A673 (cell line): ENCODE data around the gene SMCHD1. TPM values are rescaled to one million over a fixed set of nuclear protein-coding genes. Genes with fewer than 3 reads are reported as not detected.
"Not testable (repeated sequence)": the region's sequence is repeated elsewhere in the genome, so short reads cannot be mapped to it uniquely, and the experiment has no call there.

Experiments
- BruUV-seq: library from RNA; stranded (reverse); fragments of 400-500 nt; replicated peaks from 2 replicates; lab custom pipeline; 2021; lab: Mats Ljungman, UMichigan
- CTCF ChIA-PET: fragments of 300-600 bp; sonication (Branson Sonifier 250); formaldehyde crosslinking; loops from one replicate; lab custom pipeline; 2022; ENCODE audit warnings: antibody characterized with exemption; lab: Charles Lee
- POLR2A ChIA-PET: fragments of 300-600 bp; sonication (Branson Sonifier 250); formaldehyde crosslinking; loops from one replicate; lab custom pipeline; 2022; ENCODE audit warnings: antibody characterized with exemption; ENCODE audit not compliant: low non-redundant PET; lab: Charles Lee
- DNase-seq: peaks from one replicate; pipeline ENCODE4 v3.0.0-alpha.2; 2015; ENCODE audit warnings: low spot score
- H3K27ac ChIP-seq: fragments of 200-600 bp; sonication (generic); 2 replicates; pipeline ENCODE4 v1.5.1; 2016; ENCODE audit warnings: mixed run types, low read depth, mild to moderate bottlenecking, mixed read lengths, antibody characterized with exemption, low read length; ENCODE audit not compliant: poor library complexity, severe bottlenecking
- H3K27me3 ChIP-seq: fragments of 200-600 bp; sonication (generic); replicated peaks from 2 replicates; pipeline ENCODE4 v1.6.1; 2017; ENCODE audit warnings: mixed run types, low read depth, mild to moderate bottlenecking, mixed read lengths, antibody characterized with exemption, low read length; ENCODE audit not compliant: insufficient read depth, poor library complexity
- H3K36me3 ChIP-seq: fragments of 200-600 bp; sonication (generic); 2 replicates; pipeline ENCODE4 v1.6.1; 2016; ENCODE audit warnings: mixed run types, mild to moderate bottlenecking, mixed read lengths, antibody characterized with exemption, low read length; ENCODE audit not compliant: insufficient read depth, poor library complexity, severe bottlenecking
- H3K4me1 ChIP-seq: fragments of 200-600 bp; sonication (generic); 2 replicates; pipeline ENCODE4 v1.6.1; 2017; ENCODE audit warnings: mixed run types, mild to moderate bottlenecking, mixed read lengths, antibody characterized with exemption, low read length; ENCODE audit not compliant: insufficient read depth, poor library complexity, severe bottlenecking
- H3K4me3 ChIP-seq: fragments of 200-600 bp; sonication (generic); 2 replicates; pipeline ENCODE4 v1.5.1; 2016; ENCODE audit warnings: low read depth, mixed run types, mild to moderate bottlenecking, mixed read lengths, low read length; ENCODE audit not compliant: poor library complexity, severe bottlenecking
- H3K9me3 ChIP-seq: fragments of 200-600 bp; sonication (generic); 2 replicates; pipeline ENCODE4 v1.6.1; 2016; ENCODE audit warnings: mixed run types, low read depth, mild to moderate bottlenecking, mixed read lengths, antibody characterized with exemption, low read length; ENCODE audit not compliant: poor library complexity, severe bottlenecking
- CTCF ChIP-seq: fragments of 300-800, 200-600 bp; sonication (generic); conservative IDR thresholded peaks from 2 replicates; pipeline ENCODE4 v1.5.1; 2017; ENCODE audit warnings: low read depth, mild to moderate bottlenecking, antibody characterized with exemption, low read length, moderate library complexity, mixed read lengths
- EZH2 ChIP-seq: fragments of 200-600 bp; sonication (generic); IDR thresholded peaks from 2 replicates; pipeline ENCODE4 v1.6.1; 2017; ENCODE audit warnings: borderline replicate concordance, low read depth, mild to moderate bottlenecking, mixed read lengths, antibody characterized with exemption, low read length; ENCODE audit not compliant: poor library complexity, severe bottlenecking
- intact Hi-C: fragments of 100-400 bp; cut with micrococcal nuclease; formaldehyde crosslinking; loops from one replicate; pipeline ENCODE4 v1.10.0; 2022; ENCODE audit not compliant: unreplicated experiment
- total RNA-seq: library from RNA; stranded (reverse); gene quantifications from 2 replicates; pipeline ENCODE4 v1.2.3, GENCODE V29; 2021

SMCHD1 gene
- total RNA-seq, 1 experiment from 2014 or later, result 80.9 TPM

GRCh38 chr18:2805970-2806943 is 150.7 kb downstream of the SMCHD1 start:
- Histone ChIP-seq H3K27me3 (no peaks in the 10 kb centered on the region), H3K36me3 (peaks cover 13% of the 10 kb centered on the region), H3K27ac (no peak overlapping the region), H3K9me3 (no peaks in the 10 kb centered on the region), H3K4me1 (no peaks in the 10 kb centered on the region), H3K4me3 (no peak overlapping the region)
- no TSS peak for BruUV-seq
- no peak for TF ChIP-seq CTCF
- no peak for TF ChIP-seq EZH2
- no peak for DNase-seq
- ChIA-PET POLR2A (no interaction called here), CTCF (no interaction called here)
- intact Hi-C loops, result no loop called here

GRCh38 chr18:2808640-2809039 is 153.1 kb downstream of the SMCHD1 start:
- POLR2A ChIA-PET, result interaction anchor here (0.6 kb wide), 1 partner anchor 40 kb away, joined by 3 read pairs; no protein-coding TSS in a partner anchor
- intact Hi-C loops, BruUV-seq, H3K9me3 ChIP-seq, DNase-seq, H3K27ac ChIP-seq, H3K36me3 ChIP-seq, H3K4me1 ChIP-seq, H3K4me3 ChIP-seq, H3K27me3 ChIP-seq: not testable (repeated sequence)
- CTCF ChIA-PET, result interaction anchor here (0.6 kb wide), 1 partner anchor 84 kb away, joined by 4 read pairs; no protein-coding TSS in a partner anchor

- H3K9me3 ChIP-seq, H3K27me3 ChIP-seq, intact Hi-C loops, H3K27ac ChIP-seq, H3K4me1 ChIP-seq, DNase-seq, H3K4me3 ChIP-seq, H3K36me3 ChIP-seq, CTCF ChIA-PET, BruUV-seq: not testable (repeated sequence)
- POLR2A ChIA-PET, result interaction anchor here (0.9 kb wide), 1 partner anchor 383 kb away, joined by 4 read pairs; no protein-coding TSS in a partner anchor
Observed at GRCh38 chr18:2809666-2810183, 154.2 kb downstream of the SMCHD1 start.

GRCh38 chr18:2811416-2811815 is 155.9 kb downstream of the SMCHD1 start:
- DNase-seq, result no peak
- POLR2A ChIA-PET, result no interaction called here
- H3K27me3 ChIP-seq, result no peaks in the 10 kb centered on the region
- H3K9me3 ChIP-seq, result peaks cover 6% of the 10 kb centered on the region
- no TSS peak for BruUV-seq
- no peaks in the 10 kb centered on the region for H3K4me1 ChIP-seq
- TF ChIP-seq EZH2, result no peak
- TF ChIP-seq CTCF, result no peak
- CTCF ChIA-PET, result no interaction called here
- H3K36me3 ChIP-seq, result no peaks in the 10 kb centered on the region
- H3K4me3 ChIP-seq, result no peak overlapping the region
- intact Hi-C loops, result no loop called here
- H3K27ac ChIP-seq, result no peak overlapping the region
